Mesendoderm (in vitro differentiated cells): Measurements from ENCODE around the gene BARX1.
A peak's percentile ranks its signal among the peaks of the same experiment; 100 is the strongest.

Source experiments
- DNase-seq: peaks from one replicate; pipeline ENCODE4 v3.0.0; 2013
- H2AK5ac ChIP-seq: 2 replicates; pipeline ENCODE4 v1.6.1; 2013; ENCODE audit warnings: low read length, inconsistent platforms
- H2BK120ac ChIP-seq: 2 replicates; pipeline ENCODE4 v1.6.1; 2013; ENCODE audit warnings: low read depth, mild to moderate bottlenecking, low read length, moderate library complexity, mixed read lengths
- H2BK15ac ChIP-seq: replicated peaks from 2 replicates; pipeline ENCODE4 v1.6.1; 2013; ENCODE audit warnings: low read depth, mild to moderate bottlenecking, moderate library complexity
- H2BK5ac ChIP-seq: 2 replicates; pipeline ENCODE4 v1.6.1; 2013; ENCODE audit warnings: low read length, inconsistent platforms
- H3K18ac ChIP-seq: 2 replicates; pipeline ENCODE4 v1.6.1; 2013; ENCODE audit warnings: mild to moderate bottlenecking, low read length, mixed read lengths
- H3K23ac ChIP-seq: one replicate; pipeline ENCODE4 v1.6.1; 2013; ENCODE audit warnings: low read length
- H3K27ac ChIP-seq: 2 replicates; pipeline ENCODE4 v1.5.1; 2013; ENCODE audit warnings: low read depth, mild to moderate bottlenecking, inconsistent platforms, low read length, moderate library complexity
- H3K27me3 ChIP-seq: 2 replicates; pipeline ENCODE4 v1.6.1; 2013; ENCODE audit warnings: low read length, control low read depth, mild to moderate bottlenecking, inconsistent platforms; ENCODE audit not compliant: insufficient read depth, poor library complexity
- H3K36me3 ChIP-seq: 2 replicates; pipeline ENCODE4 v1.6.1; 2013; ENCODE audit warnings: low read length, inconsistent platforms; ENCODE audit not compliant: control insufficient read depth, insufficient read depth
- H3K4ac ChIP-seq: one replicate; pipeline ENCODE4 v1.6.1; 2013; ENCODE audit warnings: low read depth, mild to moderate bottlenecking, low read length, moderate library complexity
- H3K4me1 ChIP-seq: 2 replicates; pipeline ENCODE4 v1.6.1; 2013; ENCODE audit warnings: low read depth, low read length, inconsistent platforms; ENCODE audit not compliant: control insufficient read depth
- H3K4me2 ChIP-seq: 2 replicates; pipeline ENCODE4 v1.6.1; 2013; ENCODE audit warnings: low read length
- H3K4me3 ChIP-seq: 2 replicates; pipeline ENCODE4 v1.5.1; 2013; ENCODE audit warnings: mild to moderate bottlenecking, low read length
- H3K56ac ChIP-seq: one replicate; pipeline ENCODE4 v1.6.1; 2013; ENCODE audit warnings: low read length
- H3K79me1 ChIP-seq: 2 replicates; pipeline ENCODE4 v1.6.1; 2013; ENCODE audit warnings: low read length, inconsistent platforms
- H3K79me2 ChIP-seq: 2 replicates; pipeline ENCODE4 v1.6.1; 2013; ENCODE audit warnings: mild to moderate bottlenecking, low read length; ENCODE audit not compliant: control insufficient read depth, insufficient read depth
- H3K9ac ChIP-seq: 2 replicates; pipeline ENCODE4 v1.6.1; 2013; ENCODE audit warnings: low read length, inconsistent platforms
- H4K5ac ChIP-seq: one replicate; pipeline ENCODE4 v1.6.1; 2013; ENCODE audit warnings: low read length
- H4K8ac ChIP-seq: one replicate; pipeline ENCODE4 v1.6.1; 2013; ENCODE audit warnings: low read depth, mild to moderate bottlenecking, control low read depth, low read length, moderate library complexity
- WGBS: extraction: QIAGEN DNeasy Blood & Tissue Kit; methylation state at CpG from one replicate; pipeline ENCODE4 v1.1.7; 2013; ENCODE audit warnings: low lambda C conversion rate, missing lambda C conversion rate; ENCODE audit not compliant: insufficient coverage; ENCODE audit errors: extremely low coverage; 5-methylcytosine and 5-hydroxymethylcytosine counted together

The BARX1 gene

GRCh38 chr9:93955981-93956784 lies 1.0 kb upstream of the BARX1 start:
- H3K9ac ChIP-seq = no peak overlapping the region
- no peak overlapping the region for H3K18ac ChIP-seq
- no peak overlapping the region for H2BK15ac ChIP-seq
- H3K4ac ChIP-seq = no peak overlapping the region
- H3K27me3 ChIP-seq = peaks cover 80% of the 10 kb centered on the region
- DNase-seq = no peak
- peak overlapping the region; percentile 86 for H3K56ac ChIP-seq
- no peak overlapping the region for H4K5ac ChIP-seq
- peak overlapping the region; percentile 94 for H3K23ac ChIP-seq
- no peaks in the 10 kb centered on the region for H3K79me2 ChIP-seq
- no peak overlapping the region for H3K27ac ChIP-seq
- no peaks in the 10 kb centered on the region for H3K79me1 ChIP-seq
- H3K4me3 ChIP-seq = no peak overlapping the region
- H2BK5ac ChIP-seq = no peak overlapping the region
- H3K4me2 ChIP-seq = peak overlapping the region; percentile 53
- no peak overlapping the region for H2AK5ac ChIP-seq
- no peaks in the 10 kb centered on the region for H3K36me3 ChIP-seq
- H2BK120ac ChIP-seq = no peak overlapping the region
- no peak overlapping the region for H4K8ac ChIP-seq
- peaks cover 3% of the 10 kb centered on the region for H3K4me1 ChIP-seq
- WGBS = no CpG with 5 or more reads among the region's 12 CpGs

DNA sequence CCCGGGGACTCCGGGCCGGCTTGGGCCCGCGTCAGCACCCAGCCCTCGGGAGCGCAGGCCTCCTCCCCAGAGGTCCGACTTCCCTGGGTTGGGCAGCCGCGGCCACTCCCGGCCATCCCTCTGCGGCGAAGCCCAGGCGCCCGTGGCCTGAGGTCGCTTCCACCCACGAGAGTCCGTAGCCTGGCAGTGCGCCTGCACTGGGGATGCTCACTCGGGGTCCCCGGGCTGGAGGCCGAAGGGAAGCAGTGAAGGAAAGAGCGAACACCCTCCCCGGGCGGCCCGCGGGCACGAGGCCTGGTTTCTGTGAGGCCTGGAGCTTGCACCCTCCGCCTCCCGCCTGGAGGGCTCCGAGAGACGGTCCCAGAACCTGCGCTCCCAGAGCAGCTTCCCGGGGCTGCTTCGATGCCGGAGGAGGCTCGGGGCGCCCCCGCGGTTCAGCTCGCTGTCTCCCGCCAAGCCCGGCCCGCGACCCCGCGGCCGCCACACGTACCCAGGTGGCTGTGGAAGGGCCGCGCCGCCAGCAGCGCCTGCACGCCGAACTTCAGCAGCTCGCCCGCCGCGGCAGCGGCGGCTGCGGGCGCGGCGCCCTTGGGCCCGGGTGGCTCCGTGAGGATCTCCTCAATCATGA lies 607 bp downstream of the BARX1 start:
- Histone ChIP-seq H3K27ac (no peak overlapping the region), H3K27me3 (peaks cover 65% of the 10 kb centered on the region), H3K4me1 (peaks cover 9% of the 10 kb centered on the region), H3K9ac (peak overlapping the region; percentile 44), H3K56ac (peak overlapping the region; percentile 9), H4K8ac (no peak overlapping the region), H3K23ac (no peak overlapping the region), H2BK120ac (no peak overlapping the region), H3K36me3 (no peaks in the 10 kb centered on the region), H2AK5ac (no peak overlapping the region), H3K79me1 (no peaks in the 10 kb centered on the region), H2BK5ac (no peak overlapping the region), H3K18ac (no peak overlapping the region), H3K4ac (no peak overlapping the region), H3K4me2 (peak overlapping the region; percentile 30), H3K4me3 (no peak overlapping the region), H4K5ac (no peak overlapping the region), H3K79me2 (no peaks in the 10 kb centered on the region), H2BK15ac (no peak overlapping the region)
- DNase-seq = no peak
- no CpG with 5 or more reads among the region's 67 CpGs for WGBS

GRCh38 chr9:93953496-93954433 lies 1.4 kb downstream of the BARX1 start:
- Histone ChIP-seq H4K5ac (no peak overlapping the region), H4K8ac (no peak overlapping the region), H3K23ac (no peak overlapping the region), H2AK5ac (no peak overlapping the region), H3K18ac (no peak overlapping the region), H3K36me3 (no peaks in the 10 kb centered on the region), H3K9ac (no peak overlapping the region), H2BK15ac (no peak overlapping the region), H3K4me1 (peaks cover 12% of the 10 kb centered on the region), H3K79me1 (no peaks in the 10 kb centered on the region), H3K4me2 (no peak overlapping the region), H3K56ac (peak overlapping the region; percentile 22), H2BK120ac (no peak overlapping the region), H3K27me3 (peaks cover 57% of the 10 kb centered on the region), H3K79me2 (no peaks in the 10 kb centered on the region), H3K4ac (no peak overlapping the region), H3K27ac (no peak overlapping the region), H3K4me3 (no peak overlapping the region), H2BK5ac (no peak overlapping the region)
- no peak for DNase-seq
- no CpG with 5 or more reads among the region's 49 CpGs for WGBS

DNA sequence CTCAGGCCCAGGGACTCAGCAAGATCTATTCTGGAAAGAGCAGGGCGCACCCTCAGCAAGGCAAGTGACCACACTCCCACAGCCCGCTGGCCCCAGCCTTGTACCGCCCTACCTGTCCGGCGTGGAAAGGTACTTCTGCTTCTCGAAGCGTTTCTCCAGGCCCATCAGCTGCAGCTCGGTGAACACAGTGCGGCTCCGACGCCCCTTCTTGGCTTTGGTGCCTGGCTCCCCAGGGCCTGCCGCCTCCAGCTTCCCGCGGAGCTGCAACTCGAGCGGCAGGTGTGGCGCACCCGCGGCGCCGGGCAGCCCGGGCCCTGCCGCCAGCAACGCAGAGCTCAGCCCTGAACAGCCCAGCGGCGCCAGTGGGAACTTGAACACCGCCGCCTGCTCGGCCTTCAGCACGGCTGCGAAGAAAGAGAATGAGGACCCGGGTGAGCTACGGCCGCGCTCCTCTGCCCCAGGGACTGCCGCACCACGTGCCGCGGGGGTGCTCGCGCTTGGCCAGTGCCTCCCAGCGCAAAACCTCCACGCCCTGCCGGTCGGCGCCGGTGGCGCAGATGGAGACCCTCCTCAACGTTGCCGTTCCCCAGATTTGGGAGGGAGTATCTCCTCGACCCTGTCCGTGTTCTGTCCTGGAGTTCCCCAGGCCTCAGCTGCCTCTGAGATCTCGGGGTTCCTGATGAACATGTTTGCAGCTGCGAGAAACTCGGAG lies 2.2 kb downstream of the BARX1 start:
- H2AK5ac ChIP-seq = no peak overlapping the region
- peak; percentile 55 for DNase-seq
- no CpG with 5 or more reads among the region's 55 CpGs for WGBS

GRCh38 chr9:93952119-93952783 lies 2.9 kb downstream of the BARX1 start:
- H3K27me3 ChIP-seq = peaks cover 55% of the 10 kb centered on the region
- no peak overlapping the region for H3K56ac ChIP-seq
- H2BK120ac ChIP-seq = no peak overlapping the region
- no peak overlapping the region for H4K5ac ChIP-seq
- no peak for DNase-seq
- H2BK15ac ChIP-seq = no peak overlapping the region
- no peaks in the 10 kb centered on the region for H3K79me2 ChIP-seq
- H3K79me1 ChIP-seq = no peaks in the 10 kb centered on the region
- H4K8ac ChIP-seq = no peak overlapping the region
- peak overlapping the region; percentile 96 for H3K23ac ChIP-seq
- H3K18ac ChIP-seq = no peak overlapping the region
- no peak overlapping the region for H2BK5ac ChIP-seq
- no peaks in the 10 kb centered on the region for H3K36me3 ChIP-seq
- H3K27ac ChIP-seq = no peak overlapping the region
- no CpG with 5 or more reads among the region's 39 CpGs for WGBS
- no peak overlapping the region for H3K9ac ChIP-seq
- no peak overlapping the region for H3K4ac ChIP-seq
- peak overlapping the region; percentile 31 for H3K4me2 ChIP-seq
- H3K4me1 ChIP-seq = peaks cover 16% of the 10 kb centered on the region
- H2AK5ac ChIP-seq = no peak overlapping the region
- H3K4me3 ChIP-seq = no peak overlapping the region

More for the DNA sequence above, 2.2 kb downstream of the BARX1 start:
- no peak overlapping the region for H4K5ac ChIP-seq
- no peak overlapping the region for H3K4me3 ChIP-seq
- H3K18ac ChIP-seq = no peak overlapping the region
- no peak overlapping the region for H3K9ac ChIP-seq
- no peaks in the 10 kb centered on the region for H3K79me2 ChIP-seq
- H3K56ac ChIP-seq = peak overlapping the region; percentile 22
- H3K27me3 ChIP-seq = peaks cover 57% of the 10 kb centered on the region
- no peak overlapping the region for H2BK15ac ChIP-seq
- peaks cover 14% of the 10 kb centered on the region for H3K4me1 ChIP-seq
- H2BK120ac ChIP-seq = no peak overlapping the region
- H3K79me1 ChIP-seq = no peaks in the 10 kb centered on the region
- no peak overlapping the region for H4K8ac ChIP-seq
- H3K36me3 ChIP-seq = no peaks in the 10 kb centered on the region
- no peak overlapping the region for H3K4me2 ChIP-seq
- H3K27ac ChIP-seq = no peak overlapping the region
- H2BK5ac ChIP-seq = no peak overlapping the region
- no peak overlapping the region for H3K4ac ChIP-seq
- peak overlapping the region; percentile 96 for H3K23ac ChIP-seq
